ENCODE measurements around the gene PRRT4. TPM values are rescaled to one million over a fixed set of nuclear protein-coding genes. Genes with fewer than 3 reads are reported as not detected.
A peak's percentile ranks its signal among the peaks of the same experiment; 100 is the strongest.

The PRRT4 gene
- total and polyA plus RNA-seq, 9 of the 15 experiments (the other 6 are each of a cell fraction or from before 2014, with no cell fraction given), result not detected

GRCh38 chr7:128343554-128344430 lies 17.7 kb downstream of the PRRT4 start, which contains the start of gene RBM28 (continued):
- TF ChIP-seq ZNF707 (CRISPR knock-in tag; conservative IDR thresholded peaks at IDR 0.05) (no peak), ELF2 (CRISPR knock-in tag; IDR thresholded peaks at IDR 0.05) (peak; percentile 62; the same call in 1 of the 2 replicates), ZBED1 (IDR thresholded peaks at IDR 0.05) (peak; percentile 59; the same call in 1 of the 2 replicates), TFAP4 (CRISPR knock-in tag; IDR thresholded peaks at IDR 0.05; ENCODE audit: borderline replicate concordance) (peak; percentile 97), PCBP2 (IDR thresholded peaks at IDR 0.05; ENCODE audit: low read depth, low read length, poor library complexity, severe bottlenecking) (no peak), ZNF217 (CRISPR knock-in tag; IDR thresholded peaks at IDR 0.05) (no peak), KAT7 (CRISPR knock-in tag; IDR thresholded peaks at IDR 0.05; ENCODE audit: borderline replicate concordance) (peak; percentile 99; the same call in 1 of the 2 replicates), CC2D1A (IDR thresholded peaks at IDR 0.05) (no peak), ZNF512 (tag; IDR thresholded peaks at IDR 0.05) (no peak), BRF2 (IDR thresholded peaks at IDR 0.05; ENCODE audit: borderline replicate concordance, insufficient read depth, insufficient read length) (no peak), NR1H2 (CRISPR knock-in tag; IDR thresholded peaks at IDR 0.05) (0 out of 2 replicates have a peak, but pooled peaks have one; percentile 77), MBD1 (CRISPR knock-in tag; IDR thresholded peaks at IDR 0.05) (peak; percentile 68; the same call in 1 of the 2 replicates), STAT6 (CRISPR knock-in tag; IDR thresholded peaks at IDR 0.05) (peak; percentile 98), SLC30A9 (CRISPR knock-in tag; IDR thresholded peaks at IDR 0.05) (no peak), MXD1 (CRISPR knock-in tag; IDR thresholded peaks at IDR 0.05; ENCODE audit: borderline replicate concordance, poor library complexity, severe bottlenecking) (peak; percentile 91), HMGN3 (IDR thresholded peaks at IDR 0.05; ENCODE audit: borderline replicate concordance, extremely low read depth, insufficient read length, low read depth, low read length) (peak; percentile 76), CCNT2 (IDR thresholded peaks at IDR 0.05; ENCODE audit: borderline replicate concordance, extremely low read depth, insufficient read length, low read depth, low read length) (no peak)

All from K562 (cell line).